Measurements from ENCODE around the gene SIK2.
"Not testable (repeated sequence)": the region's sequence is repeated elsewhere in the genome, so short reads cannot be mapped to it uniquely, and the experiment has no call there.

The SIK2 gene

DNA sequence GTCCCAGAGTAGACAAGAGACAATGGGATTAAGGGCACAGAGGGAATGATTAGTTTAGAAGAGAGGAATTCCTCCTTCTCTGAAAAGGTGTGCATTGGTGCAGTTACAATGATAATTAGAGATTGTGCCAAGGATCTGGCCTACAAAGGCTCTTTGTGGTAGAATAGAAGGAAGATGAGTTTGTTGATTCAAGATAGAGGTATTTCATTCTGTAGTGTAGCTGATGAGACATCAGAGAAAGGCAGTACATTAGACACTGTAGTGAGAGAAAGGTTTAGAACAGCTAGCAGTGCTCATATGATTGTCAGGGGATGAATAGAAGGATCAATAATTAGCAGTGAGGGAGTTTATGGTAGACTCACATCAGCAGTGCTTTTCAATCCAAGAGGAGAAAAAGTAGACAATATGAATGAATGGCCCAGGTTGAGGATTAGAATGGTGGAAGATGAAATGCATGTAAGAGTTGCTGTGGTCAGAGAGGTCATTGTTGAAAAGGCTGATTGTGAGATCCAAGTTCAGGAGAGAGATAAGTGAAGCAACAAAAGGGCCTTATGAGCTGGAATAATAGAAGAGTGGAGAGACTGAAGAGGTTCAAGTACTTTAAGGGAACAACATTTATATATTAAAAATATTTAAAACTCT, 28.9 kb downstream of the SIK2 start:
- DNase-seq, result peak; percentile 17

DNA sequence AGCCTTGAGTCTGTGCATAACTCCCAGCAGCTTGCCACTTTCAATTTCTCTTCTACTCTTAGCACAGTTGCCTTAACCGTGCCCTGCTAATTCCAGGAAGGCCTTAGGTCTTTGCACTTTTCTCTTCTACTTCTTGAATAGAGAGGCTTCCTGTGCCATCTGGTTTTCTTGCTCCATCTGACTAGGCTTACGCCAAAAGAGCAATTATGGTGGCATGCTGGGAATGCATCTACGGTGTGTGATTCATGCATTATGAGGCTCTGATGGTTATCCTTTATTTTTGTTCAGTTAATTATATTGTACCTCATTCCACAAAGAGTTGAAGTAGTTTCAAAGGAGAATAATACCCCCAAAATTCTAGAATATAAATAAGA, 29.4 kb downstream of the SIK2 start:
- DNase-seq, result peak; percentile 86

DNA sequence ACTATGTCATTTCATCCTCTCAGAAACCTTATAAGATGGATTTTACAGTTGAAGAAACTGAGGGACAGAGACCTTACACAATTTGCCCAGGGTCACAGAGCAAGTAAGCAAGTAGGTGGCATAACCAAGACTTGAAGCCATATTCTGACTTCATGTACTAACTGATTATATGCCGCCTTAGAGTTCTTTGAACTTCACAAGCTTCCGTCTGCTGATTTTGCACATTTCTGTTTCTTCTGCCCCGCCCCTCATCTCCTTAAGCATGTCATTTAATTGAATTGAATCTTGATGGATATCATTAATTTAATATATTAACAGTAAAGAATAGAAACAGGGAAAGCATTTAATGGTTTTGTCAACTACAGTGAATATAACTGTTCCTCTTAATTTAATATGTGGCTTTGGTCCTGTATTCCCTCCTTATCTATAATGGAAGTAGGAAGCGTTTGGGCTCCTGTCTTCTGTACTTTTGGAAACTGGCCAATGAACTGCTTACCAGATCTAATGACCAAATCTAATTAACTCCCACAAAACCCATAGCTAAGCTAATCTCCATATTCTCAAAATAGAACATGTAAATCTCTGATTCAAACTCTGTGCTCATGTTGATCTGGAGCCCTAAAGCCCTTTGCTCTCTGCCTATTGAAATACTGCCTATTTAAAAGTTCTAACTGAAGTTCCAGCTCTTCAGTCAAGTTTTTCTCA, 30.4 kb downstream of the SIK2 start:
- DNase-seq, result no peak

DNA sequence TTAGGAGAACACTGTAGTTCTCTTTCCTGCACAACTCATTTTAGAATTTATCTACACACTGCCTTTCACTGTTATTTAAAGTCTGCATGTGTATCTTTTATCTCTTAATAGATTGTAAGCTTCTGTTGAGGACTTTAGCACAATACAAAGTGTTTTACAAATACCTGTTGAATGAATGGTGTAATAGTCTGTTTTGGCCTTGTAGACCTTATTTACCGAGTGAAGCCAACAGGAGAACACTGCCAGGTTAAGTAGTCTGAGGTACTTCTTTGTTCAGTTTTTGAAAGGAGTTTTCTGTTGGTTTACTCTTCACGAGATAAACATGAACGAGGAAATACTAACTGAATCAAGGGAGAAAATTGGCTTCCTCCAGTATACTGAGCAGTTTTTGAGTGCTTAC, 31.0 kb downstream of the SIK2 start:
- DNase-seq, result no peak

DNA sequence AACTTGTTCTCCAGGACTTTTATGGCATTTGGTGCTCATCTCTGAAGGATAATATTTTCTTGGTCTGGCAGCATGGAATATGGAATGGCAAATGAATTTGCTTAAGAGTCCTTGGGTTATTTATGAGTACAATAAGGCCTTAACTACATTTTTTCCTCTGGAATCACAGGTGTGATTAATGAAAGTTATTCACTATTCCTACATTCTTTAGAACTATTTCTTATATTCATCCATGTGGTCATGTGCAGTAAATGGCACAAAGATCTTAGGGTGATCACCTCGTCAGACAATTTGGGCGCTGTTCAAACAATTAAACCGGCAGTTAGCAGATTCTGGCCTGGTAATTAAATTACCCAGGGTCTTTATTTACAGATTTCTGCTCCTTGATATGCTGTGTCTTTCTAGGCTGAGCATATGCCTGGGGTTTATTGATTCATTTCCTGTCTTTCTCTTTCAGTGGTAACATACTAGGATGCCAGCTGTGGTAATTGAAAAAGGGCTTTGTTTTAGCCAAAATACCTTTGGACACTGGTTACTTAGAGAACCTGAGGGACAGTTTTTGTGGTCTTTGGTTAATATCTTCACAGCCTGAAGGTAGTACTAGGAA, 31.6 kb downstream of the SIK2 start:
- peak; percentile 25 for DNase-seq

DNA sequence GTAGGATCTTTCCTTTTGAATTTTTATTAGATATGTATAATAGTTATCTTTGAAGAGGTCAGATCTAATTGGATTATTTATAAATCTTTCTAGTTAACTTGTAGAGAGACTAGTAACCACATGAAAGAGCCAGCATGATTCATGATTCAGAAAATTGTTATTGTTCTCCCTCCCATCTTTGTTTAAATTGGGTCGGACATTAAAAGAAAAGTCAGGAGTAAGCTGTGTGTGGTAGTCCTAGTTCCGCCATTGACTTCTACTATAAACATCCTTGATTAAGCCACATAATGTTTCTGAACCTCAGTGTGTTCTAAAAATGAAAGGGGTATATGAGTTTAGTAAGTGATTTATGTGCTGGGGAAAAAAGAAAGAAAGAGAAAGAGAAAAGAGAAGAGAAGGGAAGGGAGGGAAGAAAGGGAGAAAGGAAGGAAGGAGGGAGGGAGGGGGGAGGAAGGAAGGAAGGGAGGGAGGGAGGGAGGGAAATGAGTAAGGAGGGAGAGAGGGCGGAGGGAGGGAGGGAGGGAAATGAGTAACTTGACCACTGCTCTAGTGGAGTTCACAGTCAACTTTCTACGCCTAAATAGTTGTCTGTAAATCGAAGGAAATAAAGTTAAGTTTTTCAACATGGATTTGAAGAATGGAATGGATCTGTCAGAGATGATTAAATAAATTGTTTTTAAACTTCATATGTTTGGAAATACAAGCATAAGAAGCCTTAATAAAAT, 32.9 kb downstream of the SIK2 start:
- peak; percentile 38 for DNase-seq

DNA sequence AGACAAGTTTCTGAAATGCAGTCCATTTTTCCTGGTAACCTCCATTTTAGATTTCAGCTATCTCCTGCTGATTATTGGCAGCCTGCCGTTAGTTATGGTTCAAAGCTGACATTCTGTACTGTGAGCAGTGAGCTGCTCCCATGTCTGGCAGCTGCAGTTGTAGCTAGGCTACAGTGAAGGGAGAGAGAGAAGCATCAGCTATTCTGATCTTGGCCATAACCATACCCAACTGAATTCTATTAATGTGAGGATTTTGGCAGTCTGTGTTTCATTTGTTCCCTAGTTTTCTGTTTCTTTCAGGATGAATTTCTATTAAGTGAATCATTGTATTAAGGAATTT, 33.4 kb downstream of the SIK2 start:
- DNase-seq, result peak; percentile 65

DNA sequence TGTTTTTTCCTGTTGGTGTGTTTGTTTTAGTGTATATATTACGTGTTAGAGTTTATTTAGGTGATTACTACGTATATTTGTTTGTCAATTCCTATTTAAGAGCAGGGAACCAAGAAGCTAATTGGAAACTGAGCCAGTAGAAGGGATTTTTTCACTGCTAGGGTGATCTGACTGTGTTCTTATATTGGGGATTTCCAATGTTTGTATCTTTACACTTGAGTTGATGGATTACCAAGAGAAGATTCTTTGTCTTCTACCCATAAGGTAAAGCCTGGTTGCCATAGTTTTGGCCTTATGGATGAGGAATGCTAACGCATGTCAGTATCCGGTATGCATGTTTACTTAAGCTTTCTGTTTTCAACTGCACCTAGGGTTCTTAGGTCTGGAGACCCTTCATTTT, 35.6 kb downstream of the SIK2 start:
- no peak for DNase-seq

DNA sequence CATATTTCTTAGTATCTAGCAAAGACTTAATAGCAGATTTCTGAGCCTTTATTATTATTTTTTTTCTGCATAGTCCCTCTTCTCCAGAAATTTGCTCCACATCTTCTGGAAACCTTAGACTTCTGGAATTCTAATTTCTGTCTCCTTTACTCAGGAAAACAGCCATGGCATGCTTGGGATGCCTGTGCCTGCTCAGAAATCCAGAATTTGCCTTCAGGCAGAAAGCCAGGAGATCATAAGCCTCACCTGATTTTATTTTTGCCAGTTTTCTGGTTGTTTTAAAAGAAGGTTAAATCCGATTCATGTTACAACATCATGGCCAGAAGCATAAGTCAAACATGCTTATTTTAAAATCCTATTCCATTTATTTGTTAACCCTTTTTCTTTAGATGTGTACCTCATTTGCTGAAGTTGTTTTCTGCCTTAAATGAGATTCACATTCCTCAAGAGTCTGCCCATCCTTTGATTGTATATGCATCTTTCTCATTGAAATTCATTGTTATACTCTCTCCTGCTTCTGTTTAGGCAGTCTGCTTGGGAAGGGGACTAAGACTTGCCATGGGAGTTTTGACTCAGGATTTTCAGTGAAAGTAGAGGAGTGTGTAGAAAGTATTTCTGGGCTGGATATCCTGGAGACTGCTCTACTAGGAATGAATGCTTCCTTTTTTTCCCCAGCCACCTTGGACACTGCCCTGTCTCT, 37.1 kb downstream of the SIK2 start:
- DNase-seq, result no peak

DNA sequence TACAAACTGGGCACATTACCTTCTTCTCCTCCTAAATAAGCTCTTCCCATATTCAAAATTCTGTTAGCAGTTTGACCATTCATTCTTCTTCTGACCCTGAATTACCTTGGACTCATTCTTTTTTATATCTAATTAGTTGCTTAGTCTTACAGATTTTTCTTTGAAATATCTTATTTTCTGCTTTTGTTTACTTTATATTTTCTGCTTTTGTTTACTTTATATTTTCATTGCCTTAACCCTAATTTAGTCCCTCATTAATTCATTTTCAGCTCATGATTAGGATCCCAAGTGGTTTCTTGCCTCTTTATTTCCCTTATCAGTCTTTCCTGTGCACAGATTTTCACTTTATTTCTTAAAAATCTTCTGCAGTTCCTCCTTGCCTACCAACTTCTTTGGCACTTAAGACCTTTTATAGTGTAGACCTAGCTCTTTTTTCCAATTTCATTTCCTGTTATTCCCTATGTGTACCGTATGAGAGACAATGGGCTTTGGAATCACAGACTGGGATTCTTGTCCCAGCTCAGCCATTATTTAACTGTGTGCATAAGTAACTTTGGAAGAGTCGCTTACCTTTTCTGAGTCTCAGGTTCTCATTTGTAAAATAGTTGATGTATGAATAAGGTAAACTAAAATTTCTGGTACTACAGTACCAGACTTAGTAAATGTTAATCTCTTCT, 39.2 kb downstream of the SIK2 start:
- DNase-seq, result no peak

DNA sequence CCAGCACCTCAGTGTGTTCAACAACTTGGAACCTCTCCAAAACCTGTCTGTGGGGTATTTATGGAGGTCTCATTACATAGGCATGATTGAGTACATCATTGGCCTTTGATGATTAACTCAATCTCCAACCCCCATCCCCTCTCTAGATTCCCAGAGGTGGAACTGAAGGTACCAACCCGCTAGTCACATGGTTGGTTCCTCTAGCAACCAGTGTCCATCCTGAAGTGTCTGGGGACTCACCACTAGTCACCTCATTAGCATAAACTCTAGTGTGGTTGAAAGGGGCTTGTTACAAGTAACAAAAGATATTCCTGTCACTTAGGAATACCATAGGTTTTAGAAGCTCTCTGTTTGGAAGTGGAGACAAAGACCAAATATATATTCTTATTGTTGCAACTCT, 40.3 kb downstream of the SIK2 start:
- no peak for DNase-seq

DNA sequence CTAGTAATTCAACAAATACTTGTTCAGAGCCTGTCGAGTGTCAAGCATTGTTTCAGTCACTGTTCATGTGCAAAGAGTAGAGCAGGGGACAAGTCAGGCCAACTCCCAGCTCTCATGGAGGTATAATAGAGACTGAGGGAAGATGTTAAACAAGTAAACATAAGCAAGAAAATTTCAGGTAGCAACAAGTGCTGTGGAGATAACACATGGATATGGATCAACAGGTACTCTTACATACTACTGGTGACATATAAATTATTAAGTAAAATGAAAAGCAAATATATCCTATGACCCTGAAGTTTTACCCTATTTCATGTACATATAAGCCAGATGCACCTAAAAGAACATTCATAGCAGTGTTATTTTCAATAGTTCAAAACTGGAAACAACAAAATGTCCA, 42.7 kb downstream of the SIK2 start:
- DNase-seq, result no peak

DNA sequence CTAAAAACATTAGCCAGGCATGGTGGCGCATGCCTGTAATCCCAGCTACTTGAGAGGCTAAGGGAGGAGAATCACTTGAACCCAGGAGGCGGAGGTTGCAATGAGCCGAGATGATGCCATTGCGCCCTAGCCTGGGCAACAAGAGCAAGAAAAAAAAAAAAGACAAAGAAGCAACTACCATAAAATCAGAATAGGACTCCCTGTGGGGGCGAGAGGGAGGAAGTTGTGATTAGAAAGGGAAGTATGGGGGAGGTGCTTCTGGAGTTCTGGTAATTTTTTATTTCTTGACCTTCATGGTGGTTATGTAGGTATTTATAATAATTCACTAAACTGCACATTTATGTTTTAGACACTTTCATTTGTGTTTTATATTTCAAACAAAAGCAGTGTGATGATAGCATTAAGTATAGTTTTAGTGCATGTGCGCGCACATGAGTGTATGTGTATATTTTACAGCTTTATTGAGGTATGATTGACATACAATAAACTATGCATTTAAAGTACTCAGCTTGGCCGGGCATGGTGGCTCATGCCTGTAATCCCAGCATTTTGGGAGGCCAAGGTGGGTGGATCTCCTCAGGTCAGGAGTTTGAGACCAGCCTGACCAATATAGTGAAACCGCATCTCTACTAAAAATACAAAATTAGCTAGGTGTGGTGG, 43.5 kb downstream of the SIK2 start:
- no peak for DNase-seq

DNA sequence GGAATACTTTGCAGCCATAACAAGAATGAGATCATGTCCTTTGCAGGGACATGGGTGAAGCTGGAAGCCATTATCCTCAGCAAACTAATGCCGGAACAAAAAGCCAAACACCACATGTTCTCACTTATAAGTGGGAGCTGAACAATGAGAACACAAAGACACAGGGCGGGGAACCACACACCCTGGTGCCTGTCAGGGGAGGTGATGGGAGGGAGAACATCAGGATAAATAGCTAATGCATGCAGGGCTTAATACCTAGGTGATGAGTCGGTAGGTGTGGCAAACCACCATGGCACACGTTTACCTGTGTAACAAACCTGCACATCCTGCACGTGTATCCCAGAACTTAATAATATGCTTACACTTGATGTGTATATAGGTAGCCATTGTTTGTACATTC, 49.1 kb downstream of the SIK2 start:
- DNase-seq, result not testable (repeated sequence)

DNA sequence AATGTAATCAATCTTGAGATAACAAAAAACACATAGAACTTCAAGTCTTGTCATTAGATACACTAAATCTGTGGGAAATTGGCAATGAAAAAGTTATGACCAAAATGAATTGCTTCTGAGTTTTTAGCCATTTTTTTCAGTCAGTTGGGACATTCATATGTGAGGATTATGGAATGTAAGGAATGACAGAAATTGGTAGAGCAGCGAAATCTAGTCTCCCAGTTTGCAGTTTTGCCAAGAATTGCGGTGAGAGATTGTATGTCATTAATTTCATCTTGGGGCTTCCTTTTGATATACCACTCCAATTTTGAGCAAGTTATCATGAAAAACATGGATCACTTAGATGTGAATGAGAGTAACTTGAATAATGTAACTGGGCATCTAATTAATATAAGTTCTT, 49.9 kb downstream of the SIK2 start:
- peak; percentile 68 for DNase-seq

DNA sequence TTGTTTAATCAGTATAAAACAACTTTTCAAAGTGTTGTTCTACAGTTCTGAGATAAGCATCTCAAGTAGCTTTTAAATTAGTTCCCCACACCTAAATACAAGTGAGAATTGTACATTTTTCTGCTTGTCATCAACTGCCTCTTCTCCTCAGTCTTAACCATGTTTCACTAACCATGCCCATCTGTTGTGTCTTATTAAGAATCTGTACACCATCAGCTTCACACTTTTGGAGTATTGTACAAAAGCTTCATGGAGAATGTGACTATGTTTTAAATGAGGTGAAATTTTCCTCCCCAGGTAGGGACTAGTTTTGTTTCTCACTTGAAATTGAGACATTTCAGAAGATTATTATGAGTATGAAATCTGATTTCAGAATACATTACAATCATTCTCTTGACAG, 52.4 kb downstream of the SIK2 start:
- no peak for DNase-seq

DNA sequence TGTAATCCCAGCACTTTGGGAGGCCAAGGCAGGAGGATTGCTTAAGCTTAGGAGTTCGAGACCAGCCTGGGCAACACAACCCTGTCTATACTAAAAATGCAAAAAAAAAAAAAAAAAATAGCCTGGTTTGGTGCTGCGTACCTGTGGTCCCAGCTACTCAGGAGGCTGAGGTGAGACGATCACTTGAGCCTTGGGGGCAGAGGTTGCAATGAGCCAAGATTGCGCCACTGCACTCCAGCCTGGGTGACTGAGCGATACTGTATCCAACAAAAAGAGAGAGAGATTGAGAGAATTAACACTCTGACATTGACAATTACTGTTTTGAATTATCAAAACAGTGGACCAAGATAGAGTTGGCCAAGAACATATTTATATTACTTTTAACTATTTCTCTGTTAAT, 53.7 kb downstream of the SIK2 start:
- no peak for DNase-seq

DNA sequence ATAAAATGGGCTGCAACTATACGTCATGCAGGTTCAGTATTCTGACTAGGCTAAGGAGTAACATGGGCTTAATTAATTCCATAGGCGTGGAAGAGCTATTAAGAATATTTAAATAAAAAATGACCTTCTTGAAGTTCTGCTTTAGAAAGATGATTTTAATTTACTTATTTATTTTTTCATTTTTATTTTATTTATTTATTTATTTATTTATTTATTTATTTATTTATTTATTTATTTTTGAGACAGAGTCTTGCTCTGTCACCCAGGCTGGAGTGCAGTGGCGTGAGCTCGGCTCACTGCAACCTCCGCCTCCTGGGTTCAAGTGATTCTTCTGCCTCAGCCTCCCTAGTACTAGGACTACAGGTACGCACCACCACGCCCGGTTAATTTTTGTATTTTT, 55.7 kb downstream of the SIK2 start:
- DNase-seq, result not testable (repeated sequence)

DNA sequence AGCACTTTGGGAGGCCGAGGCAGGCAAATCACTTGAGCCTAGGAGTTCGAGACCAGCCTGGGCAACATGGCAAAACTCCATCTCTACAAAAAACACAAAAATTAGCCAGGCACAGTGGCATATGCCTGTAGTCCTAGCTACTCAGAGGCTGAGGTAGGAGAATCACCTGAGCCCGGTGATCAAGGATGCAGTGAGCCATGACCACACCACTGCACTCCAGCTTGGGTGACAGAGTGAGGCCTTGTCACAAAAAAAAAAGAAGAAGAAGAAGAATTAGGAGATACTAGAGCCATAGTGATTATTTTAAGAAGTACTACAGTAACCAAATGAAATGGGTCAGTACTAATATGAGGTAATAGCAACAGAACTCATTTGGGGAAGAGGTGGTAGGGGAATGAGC, 56.2 kb downstream of the SIK2 start:
- DNase-seq, result not testable (repeated sequence)

DNA sequence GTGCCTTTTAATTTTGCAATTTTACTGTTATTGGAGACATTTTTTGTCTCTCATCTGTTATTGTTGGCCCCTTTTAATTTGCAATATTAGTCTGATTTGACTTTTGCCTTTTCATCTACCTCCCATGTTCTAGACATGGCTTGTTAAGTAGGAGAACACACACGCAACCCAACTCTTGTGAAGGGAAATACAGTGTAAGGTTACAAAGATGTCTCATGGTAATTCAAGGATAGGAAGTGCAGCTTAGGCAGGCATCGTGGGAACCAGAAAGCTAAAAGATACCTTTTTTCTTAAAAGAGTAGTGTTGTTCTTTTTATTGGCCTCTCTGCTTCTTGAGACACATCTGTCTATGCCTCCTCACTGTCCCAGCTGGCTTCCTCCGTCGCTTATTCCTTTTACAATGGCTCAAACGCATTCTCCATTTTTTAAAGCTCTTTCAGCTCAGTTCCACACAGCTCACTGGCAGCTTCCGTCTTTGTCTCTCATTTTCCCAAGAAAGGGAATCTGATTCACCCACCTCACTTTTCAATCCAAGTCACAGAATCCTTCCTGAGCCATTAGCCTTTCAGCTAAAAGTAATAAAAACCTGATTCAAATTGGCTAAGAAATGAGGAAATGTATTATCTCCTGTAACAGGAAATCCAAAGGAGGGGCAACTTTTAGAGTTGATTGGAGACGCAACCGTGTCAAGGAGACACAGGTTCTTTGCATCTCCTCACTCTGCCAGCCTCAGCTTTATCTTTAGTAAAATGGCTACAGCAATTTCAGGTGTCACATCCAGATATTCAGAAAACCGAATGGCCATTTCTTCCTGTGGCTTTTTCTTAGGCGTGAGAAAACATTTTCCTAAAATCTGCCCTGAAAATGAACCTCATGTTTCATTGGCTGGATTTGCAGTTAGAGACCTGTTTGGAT, 57.2 kb downstream of the SIK2 start:
- DNase-seq, result no peak

DNA sequence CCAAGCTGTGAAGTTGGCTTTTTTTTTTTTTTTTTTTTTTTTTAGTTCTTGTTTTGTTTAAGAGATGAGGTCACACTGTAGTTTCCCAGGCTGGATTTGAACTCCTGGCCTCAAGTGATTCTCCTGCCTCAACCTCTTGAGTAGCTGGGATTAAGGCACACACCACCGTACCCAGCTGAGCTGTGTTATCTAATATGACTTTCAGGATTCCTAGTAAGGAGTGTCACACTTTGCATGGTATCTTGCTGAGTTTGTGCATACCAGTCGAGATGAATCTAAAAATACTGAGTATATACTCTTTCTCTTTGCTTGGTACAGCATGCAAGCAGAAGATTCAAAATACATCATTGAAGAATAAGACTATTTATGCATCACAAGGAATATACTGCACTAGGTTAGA, 58.6 kb downstream of the SIK2 start:
- no peak for DNase-seq

Data from fibroblast of skin of right biceps (primary cell).